GM23338 (cell line): Measurements from ENCODE around the gene UBXN7.
"Not testable (repeated sequence)": the region's sequence is repeated elsewhere in the genome, so short reads cannot be mapped to it uniquely, and the experiment has no call there.

Source experiments
- CREB1 ChIP-seq: fragments of 250-450 bp; sonication (Bioruptor Pico); IDR thresholded peaks from 2 replicates; pipeline ENCODE4 v1.5.0; 2020; ENCODE audit warnings: low read depth, mild to moderate bottlenecking, moderate library complexity
- EZH2 ChIP-seq: fragments of 200-600 bp; sonication (generic); IDR thresholded peaks from one replicate; pipeline ENCODE4 v1.8.0; 2017; ENCODE audit warnings: antibody characterized with exemption, mild to moderate bottlenecking, low read depth; ENCODE audit not compliant: unreplicated experiment
- EZH2phosphoT487 ChIP-seq: fragments of 200-600 bp; sonication (generic); IDR thresholded peaks from one replicate; pipeline ENCODE4 v1.8.1; 2018; ENCODE audit warnings: antibody characterized with exemption; ENCODE audit not compliant: unreplicated experiment
- JUNB ChIP-seq: IDR thresholded peaks from one replicate; pipeline ENCODE4 v1.6.1; 2016; ENCODE audit warnings: antibody characterized with exemption; ENCODE audit not compliant: unreplicated experiment
- NANOG ChIP-seq: IDR thresholded peaks from 2 replicates; pipeline ENCODE4 v1.6.1; 2016; ENCODE audit warnings: antibody characterized with exemption, borderline replicate concordance
- POLR2AphosphoS5 ChIP-seq: IDR thresholded peaks from 2 replicates; pipeline ENCODE4 v1.6.1; 2016; ENCODE audit warnings: antibody characterized with exemption, low read depth
- STAT1 ChIP-seq: IDR thresholded peaks from one replicate; pipeline ENCODE4 v1.6.1; 2016; ENCODE audit warnings: antibody characterized with exemption; ENCODE audit not compliant: unreplicated experiment
- ZNF114 ChIP-seq: fragments of 250-450 bp; sonication (Bioruptor Pico); IDR thresholded peaks from 2 replicates; pipeline ENCODE4 v1.5.0; 2020; ENCODE audit warnings: mild to moderate bottlenecking, moderate library complexity
- TF ChIP-seq, protein P1 (sequence below), 2 experiments: fragments of 200-600 bp in 1 of 2; sonication (generic) in 1 of 2; conservative IDR thresholded peaks; 2 replicates each; pipeline versions ENCODE4 v1.5.1 to v1.6.1; 2016 to 2017; ENCODE audit warnings: antibody characterized with exemption in 2 of 2, low read depth in 2 of 2, mild to moderate bottlenecking in 2 of 2, moderate library complexity in 1 of 2
- TF ChIP-seq, protein P2 (sequence below): IDR thresholded peaks from one replicate; pipeline ENCODE4 v1.6.1; 2018; ENCODE audit warnings: antibody characterized with exemption; ENCODE audit not compliant: unreplicated experiment
- TF ChIP-seq, protein P3 (sequence below): fragments of 250-450 bp; sonication (Bioruptor Pico); IDR thresholded peaks from 2 replicates; pipeline ENCODE4 v1.5.0; 2020; ENCODE audit warnings: mild to moderate bottlenecking, moderate library complexity
- TF ChIP-seq, protein P4 (sequence below): IDR thresholded peaks from 2 replicates; pipeline ENCODE4 v1.6.1; 2016; ENCODE audit warnings: antibody characterized with exemption

DNA sequence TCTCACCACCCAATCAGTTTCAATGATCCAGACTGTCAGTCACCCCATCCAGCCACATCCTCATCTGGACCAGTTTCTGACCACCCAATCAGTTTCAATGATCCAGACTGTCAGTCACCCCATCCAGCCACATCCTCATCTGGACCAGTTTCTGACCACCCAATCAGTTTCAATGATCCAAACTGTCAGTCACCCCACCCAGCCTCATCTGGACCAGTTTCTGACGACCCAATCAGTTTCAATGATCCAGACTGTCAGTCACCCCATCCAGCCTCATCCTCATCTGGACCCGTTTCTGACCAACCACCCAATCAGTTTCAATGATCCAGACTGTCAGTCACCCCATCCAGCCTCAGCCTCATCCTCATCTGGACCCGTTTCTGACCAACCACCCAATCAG is 38.0 kb upstream of the UBXN7 start:
- TF ChIP-seq, protein P1, sequence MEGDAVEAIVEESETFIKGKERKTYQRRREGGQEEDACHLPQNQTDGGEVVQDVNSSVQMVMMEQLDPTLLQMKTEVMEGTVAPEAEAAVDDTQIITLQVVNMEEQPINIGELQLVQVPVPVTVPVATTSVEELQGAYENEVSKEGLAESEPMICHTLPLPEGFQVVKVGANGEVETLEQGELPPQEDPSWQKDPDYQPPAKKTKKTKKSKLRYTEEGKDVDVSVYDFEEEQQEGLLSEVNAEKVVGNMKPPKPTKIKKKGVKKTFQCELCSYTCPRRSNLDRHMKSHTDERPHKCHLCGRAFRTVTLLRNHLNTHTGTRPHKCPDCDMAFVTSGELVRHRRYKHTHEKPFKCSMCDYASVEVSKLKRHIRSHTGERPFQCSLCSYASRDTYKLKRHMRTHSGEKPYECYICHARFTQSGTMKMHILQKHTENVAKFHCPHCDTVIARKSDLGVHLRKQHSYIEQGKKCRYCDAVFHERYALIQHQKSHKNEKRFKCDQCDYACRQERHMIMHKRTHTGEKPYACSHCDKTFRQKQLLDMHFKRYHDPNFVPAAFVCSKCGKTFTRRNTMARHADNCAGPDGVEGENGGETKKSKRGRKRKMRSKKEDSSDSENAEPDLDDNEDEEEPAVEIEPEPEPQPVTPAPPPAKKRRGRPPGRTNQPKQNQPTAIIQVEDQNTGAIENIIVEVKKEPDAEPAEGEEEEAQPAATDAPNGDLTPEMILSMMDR (conservative IDR thresholded peaks at IDR 0.05; ENCODE audit: low read depth in 2 of 2), result not testable (repeated sequence)
- TF ChIP-seq EZH2; EZH2phosphoT487; POLR2AphosphoS5; CREB1; NANOG; ZNF114 (CRISPR knock-in tag); JUNB; STAT1: not testable (repeated sequence)
- TF ChIP-seq, protein P2, sequence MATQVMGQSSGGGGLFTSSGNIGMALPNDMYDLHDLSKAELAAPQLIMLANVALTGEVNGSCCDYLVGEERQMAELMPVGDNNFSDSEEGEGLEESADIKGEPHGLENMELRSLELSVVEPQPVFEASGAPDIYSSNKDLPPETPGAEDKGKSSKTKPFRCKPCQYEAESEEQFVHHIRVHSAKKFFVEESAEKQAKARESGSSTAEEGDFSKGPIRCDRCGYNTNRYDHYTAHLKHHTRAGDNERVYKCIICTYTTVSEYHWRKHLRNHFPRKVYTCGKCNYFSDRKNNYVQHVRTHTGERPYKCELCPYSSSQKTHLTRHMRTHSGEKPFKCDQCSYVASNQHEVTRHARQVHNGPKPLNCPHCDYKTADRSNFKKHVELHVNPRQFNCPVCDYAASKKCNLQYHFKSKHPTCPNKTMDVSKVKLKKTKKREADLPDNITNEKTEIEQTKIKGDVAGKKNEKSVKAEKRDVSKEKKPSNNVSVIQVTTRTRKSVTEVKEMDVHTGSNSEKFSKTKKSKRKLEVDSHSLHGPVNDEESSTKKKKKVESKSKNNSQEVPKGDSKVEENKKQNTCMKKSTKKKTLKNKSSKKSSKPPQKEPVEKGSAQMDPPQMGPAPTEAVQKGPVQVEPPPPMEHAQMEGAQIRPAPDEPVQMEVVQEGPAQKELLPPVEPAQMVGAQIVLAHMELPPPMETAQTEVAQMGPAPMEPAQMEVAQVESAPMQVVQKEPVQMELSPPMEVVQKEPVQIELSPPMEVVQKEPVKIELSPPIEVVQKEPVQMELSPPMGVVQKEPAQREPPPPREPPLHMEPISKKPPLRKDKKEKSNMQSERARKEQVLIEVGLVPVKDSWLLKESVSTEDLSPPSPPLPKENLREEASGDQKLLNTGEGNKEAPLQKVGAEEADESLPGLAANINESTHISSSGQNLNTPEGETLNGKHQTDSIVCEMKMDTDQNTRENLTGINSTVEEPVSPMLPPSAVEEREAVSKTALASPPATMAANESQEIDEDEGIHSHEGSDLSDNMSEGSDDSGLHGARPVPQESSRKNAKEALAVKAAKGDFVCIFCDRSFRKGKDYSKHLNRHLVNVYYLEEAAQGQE, result not testable (repeated sequence)
- TF ChIP-seq, protein P3, sequence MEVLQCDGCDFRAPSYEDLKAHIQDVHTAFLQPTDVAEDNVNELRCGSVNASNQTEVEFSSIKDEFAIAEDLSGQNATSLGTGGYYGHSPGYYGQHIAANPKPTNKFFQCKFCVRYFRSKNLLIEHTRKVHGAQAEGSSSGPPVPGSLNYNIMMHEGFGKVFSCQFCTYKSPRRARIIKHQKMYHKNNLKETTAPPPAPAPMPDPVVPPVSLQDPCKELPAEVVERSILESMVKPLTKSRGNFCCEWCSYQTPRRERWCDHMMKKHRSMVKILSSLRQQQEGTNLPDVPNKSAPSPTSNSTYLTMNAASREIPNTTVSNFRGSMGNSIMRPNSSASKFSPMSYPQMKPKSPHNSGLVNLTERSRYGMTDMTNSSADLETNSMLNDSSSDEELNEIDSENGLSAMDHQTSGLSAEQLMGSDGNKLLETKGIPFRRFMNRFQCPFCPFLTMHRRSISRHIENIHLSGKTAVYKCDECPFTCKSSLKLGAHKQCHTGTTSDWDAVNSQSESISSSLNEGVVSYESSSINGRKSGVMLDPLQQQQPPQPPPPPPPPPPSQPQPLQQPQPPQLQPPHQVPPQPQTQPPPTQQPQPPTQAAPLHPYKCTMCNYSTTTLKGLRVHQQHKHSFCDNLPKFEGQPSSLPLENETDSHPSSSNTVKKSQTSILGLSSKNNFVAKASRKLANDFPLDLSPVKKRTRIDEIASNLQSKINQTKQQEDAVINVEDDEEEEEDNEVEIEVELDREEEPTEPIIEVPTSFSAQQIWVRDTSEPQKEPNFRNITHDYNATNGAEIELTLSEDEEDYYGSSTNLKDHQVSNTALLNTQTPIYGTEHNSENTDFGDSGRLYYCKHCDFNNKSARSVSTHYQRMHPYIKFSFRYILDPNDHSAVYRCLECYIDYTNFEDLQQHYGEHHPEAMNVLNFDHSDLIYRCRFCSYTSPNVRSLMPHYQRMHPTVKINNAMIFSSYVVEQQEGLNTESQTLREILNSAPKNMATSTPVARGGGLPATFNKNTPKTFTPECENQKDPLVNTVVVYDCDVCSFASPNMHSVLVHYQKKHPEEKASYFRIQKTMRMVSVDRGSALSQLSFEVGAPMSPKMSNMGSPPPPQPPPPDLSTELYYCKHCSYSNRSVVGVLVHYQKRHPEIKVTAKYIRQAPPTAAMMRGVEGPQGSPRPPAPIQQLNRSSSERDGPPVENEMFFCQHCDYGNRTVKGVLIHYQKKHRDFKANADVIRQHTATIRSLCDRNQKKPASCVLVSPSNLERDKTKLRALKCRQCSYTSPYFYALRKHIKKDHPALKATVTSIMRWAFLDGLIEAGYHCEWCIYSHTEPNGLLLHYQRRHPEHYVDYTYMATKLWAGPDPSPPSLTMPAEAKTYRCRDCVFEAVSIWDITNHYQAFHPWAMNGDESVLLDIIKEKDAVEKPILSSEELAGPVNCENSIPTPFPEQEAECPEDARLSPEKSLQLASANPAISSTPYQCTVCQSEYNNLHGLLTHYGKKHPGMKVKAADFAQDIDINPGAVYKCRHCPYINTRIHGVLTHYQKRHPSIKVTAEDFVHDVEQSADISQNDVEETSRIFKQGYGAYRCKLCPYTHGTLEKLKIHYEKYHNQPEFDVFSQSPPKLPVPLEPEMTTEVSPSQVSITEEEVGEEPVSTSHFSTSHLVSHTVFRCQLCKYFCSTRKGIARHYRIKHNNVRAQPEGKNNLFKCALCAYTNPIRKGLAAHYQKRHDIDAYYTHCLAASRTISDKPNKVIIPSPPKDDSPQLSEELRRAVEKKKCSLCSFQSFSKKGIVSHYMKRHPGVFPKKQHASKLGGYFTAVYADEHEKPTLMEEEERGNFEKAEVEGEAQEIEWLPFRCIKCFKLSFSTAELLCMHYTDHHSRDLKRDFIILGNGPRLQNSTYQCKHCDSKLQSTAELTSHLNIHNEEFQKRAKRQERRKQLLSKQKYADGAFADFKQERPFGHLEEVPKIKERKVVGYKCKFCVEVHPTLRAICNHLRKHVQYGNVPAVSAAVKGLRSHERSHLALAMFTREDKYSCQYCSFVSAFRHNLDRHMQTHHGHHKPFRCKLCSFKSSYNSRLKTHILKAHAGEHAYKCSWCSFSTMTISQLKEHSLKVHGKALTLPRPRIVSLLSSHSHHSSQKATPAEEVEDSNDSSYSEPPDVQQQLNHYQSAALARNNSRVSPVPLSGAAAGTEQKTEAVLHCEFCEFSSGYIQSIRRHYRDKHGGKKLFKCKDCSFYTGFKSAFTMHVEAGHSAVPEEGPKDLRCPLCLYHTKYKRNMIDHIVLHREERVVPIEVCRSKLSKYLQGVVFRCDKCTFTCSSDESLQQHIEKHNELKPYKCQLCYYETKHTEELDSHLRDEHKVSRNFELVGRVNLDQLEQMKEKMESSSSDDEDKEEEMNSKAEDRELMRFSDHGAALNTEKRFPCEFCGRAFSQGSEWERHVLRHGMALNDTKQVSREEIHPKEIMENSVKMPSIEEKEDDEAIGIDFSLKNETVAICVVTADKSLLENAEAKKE (CRISPR knock-in tag), result not testable (repeated sequence)
- TF ChIP-seq, protein P4, sequence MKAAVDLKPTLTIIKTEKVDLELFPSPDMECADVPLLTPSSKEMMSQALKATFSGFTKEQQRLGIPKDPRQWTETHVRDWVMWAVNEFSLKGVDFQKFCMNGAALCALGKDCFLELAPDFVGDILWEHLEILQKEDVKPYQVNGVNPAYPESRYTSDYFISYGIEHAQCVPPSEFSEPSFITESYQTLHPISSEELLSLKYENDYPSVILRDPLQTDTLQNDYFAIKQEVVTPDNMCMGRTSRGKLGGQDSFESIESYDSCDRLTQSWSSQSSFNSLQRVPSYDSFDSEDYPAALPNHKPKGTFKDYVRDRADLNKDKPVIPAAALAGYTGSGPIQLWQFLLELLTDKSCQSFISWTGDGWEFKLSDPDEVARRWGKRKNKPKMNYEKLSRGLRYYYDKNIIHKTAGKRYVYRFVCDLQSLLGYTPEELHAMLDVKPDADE, result not testable (repeated sequence)
